Uterus (tissue), 2 donors: ENCODE data around the gene TINCR.

ENCODE experiments used
- CTCF ChIP-seq, 4 experiments: fragments of 200-600 bp in 2 of 4; fragments of 450-650 bp in 2 of 4; sonication (generic) in 2 of 4; IDR thresholded peaks; one replicate each; pipeline ENCODE4 v1.5.1; 2016 to 2019; ENCODE audit warnings: antibody characterized with exemption in 4 of 4, mild to moderate bottlenecking in 2 of 4, moderate library complexity in 1 of 4
- POLR2A ChIP-seq, 2 donors: fragments of 450-650 bp; IDR thresholded peaks; one replicate each; pipeline ENCODE4 v1.6.1; 2016; ENCODE audit warnings: antibody characterized with exemption in 2 of 2, mild to moderate bottlenecking in 1 of 2, moderate library complexity in 1 of 2

- no peak for TF ChIP-seq POLR2A (IDR thresholded peaks at IDR 0.05)
- no peak for TF ChIP-seq CTCF (IDR thresholded peaks at IDR 0.05)
Measured at GRCh38 chr19:5617080-5617479, 49.3 kb upstream of the TINCR start.
